GM19397 (cell line): ENCODE measurements around the gene PALD1.

Experiments used
- ATAC-seq: cut with Tn5 transposase; IDR thresholded peaks from one replicate; pipeline ENCODE4 v1.9.1; 2021; ENCODE audit warnings: mild to moderate bottlenecking, moderate library complexity; ENCODE audit not compliant: unreplicated experiment

PALD1 gene

DNA sequence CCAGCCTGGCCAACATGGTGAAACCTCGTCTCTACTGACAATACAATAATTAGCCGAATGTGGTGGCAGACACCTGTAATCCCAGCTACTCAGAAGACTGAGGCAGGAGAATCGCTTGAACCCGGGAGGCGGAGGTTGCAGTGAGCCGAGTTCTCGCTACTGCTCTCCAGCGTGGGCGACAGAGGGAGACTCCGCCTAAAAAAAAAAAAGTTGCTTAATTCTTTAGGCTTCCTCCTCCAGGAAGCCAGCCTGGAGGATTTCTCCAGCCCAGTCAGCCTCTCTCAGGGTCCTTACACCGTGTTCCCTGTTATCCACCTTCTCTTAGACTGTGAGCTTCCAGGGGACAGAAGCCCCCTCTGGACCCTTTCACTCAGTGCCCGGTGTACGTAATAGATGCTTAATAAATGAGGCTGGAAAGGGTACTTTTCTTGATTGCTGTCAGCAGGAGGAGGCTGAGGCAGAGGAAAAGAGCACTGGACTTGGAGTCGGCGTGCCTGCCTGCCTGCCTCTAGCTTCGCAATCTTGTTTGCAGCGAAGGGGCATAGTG lies 20.7 kb upstream of the PALD1 start:
- ATAC-seq: no peak

GRCh38 chr10:70458329-70459060 lies 20.1 kb upstream of the PALD1 start:
- ATAC-seq: no peak

DNA sequence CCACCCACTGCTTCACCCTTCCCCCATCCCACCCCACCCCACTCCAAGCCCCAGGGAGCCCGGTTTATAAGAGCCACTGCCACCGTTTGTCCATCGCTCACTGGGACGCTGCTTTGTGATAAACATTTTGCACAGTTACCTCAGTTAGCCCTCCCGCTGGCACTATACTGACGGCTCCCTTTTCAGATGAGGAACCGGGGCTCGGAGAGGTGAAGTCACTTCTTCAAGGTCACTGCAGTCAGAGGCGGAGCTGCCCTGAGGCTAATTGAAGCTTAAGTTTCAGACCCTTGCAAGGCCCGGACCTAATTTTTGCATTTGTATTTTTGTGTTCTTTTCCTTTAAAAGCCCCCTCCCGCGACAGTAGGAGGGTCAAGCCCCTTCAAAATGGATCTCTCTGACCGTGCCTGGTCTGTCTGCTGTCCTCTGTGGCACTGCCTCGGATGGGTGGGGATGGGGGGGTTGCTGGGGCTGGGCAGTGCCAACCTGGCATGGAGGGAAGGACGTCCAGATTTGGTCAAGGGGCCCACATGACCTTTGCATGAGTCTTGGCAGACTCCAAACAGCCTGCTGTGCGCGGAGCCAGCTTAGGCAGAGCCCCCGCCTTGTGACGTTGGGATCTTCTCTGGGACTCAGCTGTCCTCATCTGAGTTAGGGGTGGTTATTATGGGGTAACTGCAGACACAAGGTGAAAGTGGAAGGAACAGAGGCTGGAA lies 19.4 kb upstream of the PALD1 start:
- ATAC-seq: no peak

- ATAC-seq: no peak
These were observed 18.6 kb upstream of the PALD1 start for GRCh38 chr10:70459774-70460490.

DNA sequence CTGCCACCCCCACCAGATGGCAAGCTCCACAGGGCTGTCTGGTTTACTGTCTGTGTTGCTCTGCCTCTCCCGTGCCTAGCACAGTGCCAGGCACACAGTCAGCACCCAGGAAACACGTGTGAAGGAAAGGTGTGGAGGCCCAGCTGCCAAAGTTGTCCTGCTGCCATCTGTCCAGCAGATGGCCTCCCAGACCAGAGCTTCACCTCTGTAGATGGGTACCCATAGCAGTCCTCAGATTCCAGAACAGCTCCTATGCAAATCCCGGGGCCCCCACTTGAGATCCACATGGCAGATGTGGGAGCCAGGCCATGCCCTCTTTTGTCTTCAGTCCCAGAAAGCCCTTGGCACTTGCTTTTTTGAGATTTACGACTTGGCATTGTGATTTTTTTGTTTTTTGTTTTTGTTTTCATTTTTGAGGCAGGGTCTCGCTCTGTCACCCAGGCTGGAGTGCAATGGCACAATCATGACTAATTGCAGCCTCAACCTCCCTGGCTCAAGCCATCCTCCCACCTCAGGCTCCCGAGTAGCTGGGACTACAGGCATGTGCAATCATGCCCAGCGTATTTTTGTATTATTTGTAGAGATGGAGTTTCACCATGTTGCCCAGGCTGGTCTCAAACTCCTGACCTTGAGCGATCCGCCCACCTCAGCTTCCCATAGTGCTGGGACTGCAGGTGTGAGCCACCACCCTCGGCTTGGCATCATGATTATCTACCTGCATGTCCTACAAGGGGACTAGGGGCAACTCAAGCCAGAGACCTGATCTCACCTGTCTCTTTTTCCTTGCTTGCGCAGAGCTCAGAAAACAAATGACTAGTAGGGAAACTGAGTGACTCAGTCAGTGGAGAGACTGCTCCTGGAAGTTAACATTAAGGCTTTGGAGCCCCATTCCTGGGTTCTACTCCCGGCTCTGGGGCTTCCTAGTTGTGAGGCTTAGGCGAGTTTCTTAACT lies 16.9 kb upstream of the PALD1 start:
- no peak for ATAC-seq

GRCh38 chr10:70462349-70462984 lies 16.1 kb upstream of the PALD1 start:
- no peak for ATAC-seq

- ATAC-seq: no peak
These were observed 13.3 kb upstream of the PALD1 start for GRCh38 chr10:70465278-70465677.

- ATAC-seq: no peak
These were observed 12.7 kb upstream of the PALD1 start for GRCh38 chr10:70465832-70466231.

DNA sequence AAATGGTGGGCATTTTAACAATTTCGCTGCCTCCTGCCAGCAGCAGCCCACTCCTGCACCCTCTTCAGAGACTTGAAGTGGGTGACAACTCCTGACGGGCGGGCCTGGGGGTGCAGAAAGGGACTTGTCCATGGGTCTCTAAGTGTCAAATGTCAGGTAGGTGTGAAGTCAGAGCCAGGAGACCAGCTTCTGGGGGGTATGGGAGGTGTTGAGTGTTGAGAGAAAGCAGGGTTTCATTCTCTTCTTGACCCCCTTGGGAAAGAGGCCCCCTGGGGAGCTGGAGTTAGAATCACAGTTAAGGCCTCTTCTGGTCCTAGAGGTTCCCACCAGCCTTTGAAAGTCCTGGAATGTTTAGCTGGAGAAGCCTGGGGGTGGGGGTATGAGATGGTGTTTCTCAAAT lies 11.6 kb upstream of the PALD1 start:
- ATAC-seq: no peak

- no peak for ATAC-seq
These were observed 5.6 kb upstream of the PALD1 start for GRCh38 chr10:70472799-70473454.

GRCh38 chr10:70474780-70475179 lies 3.8 kb upstream of the PALD1 start:
- ATAC-seq: no peak

DNA sequence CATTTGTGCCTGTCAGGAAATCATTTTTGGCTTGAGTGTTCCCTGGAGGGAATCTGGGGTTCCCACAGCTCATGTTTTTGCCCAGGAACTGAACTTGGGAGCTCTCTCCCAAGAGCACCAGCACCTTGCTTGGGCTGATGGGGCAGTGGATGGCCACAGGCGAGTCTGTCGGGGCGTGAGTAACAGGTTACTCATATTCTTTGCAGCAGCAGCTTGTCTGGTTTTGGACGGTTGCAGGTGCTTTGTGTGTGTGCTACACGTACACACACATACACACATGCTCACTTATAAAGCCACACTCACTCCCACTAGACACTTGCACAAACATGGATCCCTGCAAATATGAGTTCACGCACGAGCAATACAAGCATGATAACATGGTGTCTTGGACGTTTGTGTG lies 2.9 kb upstream of the PALD1 start:
- no peak for ATAC-seq

DNA sequence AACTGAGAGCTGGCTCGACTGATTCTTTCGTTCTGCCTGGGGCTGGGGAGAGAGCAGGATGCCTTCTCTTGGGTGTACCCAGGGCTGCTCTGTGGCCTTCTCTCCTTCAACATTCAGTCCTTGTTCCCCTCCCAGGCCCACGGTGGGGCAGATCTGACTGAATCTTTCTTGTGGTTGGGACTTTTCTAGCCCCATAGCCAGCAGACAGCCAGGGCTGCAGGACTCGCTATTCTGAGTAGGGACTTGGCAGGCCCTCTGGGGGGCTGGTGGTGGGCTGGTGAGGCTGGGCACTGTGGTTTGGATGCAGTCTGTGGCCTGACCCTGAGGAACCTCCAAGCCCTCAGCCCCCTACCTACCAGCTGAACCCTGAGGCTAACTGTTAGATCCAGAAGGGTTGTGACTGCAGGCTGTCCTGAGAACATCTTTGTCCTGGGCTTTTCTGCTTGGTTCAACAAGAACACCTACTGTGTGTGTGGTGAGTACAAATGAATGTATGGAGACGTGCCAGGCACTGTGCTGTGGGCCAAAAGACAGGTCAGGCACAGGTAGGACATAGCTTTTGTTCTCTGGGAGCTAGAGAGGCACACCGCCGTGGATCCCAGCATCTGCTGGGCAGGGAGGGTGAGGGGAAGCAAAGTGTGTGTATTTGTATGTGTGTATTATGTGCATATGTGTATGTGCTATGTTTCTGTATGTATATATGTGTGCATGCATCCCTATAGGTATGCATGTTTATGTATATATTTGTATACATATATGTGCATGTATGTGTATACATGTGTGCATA lies 2.1 kb upstream of the PALD1 start:
- ATAC-seq: no peak

GRCh38 chr10:70477661-70478162 lies 855 bp upstream of the PALD1 start:
- ATAC-seq: no peak

DNA sequence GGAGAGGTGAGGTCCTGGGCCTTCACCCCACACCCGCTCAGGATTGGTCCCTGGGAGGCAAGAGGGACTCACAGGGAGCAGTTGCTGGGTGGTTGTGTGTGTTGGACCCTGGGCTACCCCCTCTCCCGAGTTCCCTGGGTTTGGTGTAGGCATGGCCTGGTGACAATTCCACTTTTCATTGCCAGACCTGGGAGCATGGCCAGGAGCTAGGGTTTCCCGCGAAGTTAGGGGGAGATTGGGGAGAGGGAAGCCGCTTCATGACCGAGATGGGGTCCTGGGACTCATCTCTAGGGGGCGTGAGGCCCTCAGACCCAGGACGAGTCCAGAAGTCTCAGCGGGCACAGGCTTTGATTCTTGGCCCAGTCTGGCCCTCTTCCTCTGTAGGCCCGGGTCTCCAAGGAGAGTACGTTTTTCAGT lies 606 bp downstream of the PALD1 start:
- no peak for ATAC-seq

DNA sequence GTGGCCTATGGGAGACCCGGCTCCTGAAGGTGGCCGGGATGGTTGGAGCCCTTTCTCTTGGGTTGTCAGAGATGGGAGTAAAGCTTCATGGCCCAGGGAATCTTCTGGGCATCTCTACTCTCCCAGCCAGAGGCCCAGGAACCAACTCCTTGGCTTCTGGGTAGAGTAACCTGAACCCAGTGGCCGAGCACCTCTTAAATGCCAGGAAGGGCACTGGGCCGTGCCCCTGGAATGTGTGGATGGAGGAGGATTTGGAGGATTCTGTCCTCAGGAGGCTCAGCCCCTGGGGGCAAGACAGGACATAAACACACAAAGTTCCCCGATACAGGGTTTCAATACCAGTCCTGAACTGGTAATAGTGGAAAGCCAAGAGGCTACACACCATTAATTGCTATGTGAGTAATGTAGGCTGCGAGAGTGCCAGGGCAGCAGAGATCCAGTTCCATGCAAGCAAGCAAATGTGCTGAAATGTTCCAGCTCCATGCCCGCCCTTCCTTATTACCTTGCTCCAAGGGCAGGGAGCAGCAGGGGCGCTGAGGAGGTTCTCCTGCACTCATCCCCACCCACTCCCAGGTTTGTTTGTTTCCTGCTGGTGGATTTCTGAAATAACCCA lies 1.2 kb downstream of the PALD1 start:
- ATAC-seq: no peak

DNA sequence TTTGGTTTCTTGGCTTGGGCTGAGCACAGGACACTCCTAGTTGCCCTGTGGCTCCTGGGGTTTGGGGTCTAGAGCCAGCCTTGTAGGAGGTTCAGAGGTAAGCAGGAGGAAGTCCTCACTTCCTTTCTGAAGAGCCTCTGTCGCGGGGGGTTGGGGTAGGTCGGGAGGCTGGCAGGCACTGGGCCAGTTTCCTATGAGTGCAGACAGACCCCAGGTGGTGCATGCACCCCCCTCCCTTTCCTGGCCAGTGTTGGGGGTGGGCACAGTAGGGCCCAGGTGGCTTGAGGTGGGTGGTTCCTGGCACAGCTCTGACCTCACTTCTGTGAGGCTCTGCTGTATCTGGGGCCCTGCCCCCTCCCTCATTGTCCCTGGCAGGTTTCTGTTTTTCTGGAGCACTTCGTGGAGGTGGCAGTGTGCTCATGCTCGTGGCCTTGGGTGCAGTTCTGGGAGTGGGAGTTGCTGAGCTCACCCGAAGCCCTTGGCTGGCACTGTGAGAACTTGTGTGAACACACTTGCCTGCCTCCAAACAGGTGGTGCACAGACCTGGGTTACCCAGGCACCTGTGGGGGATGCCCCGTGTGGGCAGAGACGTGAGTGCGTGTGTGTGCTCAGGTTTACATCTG lies 1.8 kb downstream of the PALD1 start:
- no peak for ATAC-seq

GRCh38 chr10:70481105-70481504 lies 2.5 kb downstream of the PALD1 start:
- ATAC-seq: no peak
